Upper lobe of left lung (tissue), 4 donors: ENCODE results near the gene VWA5B2.

Source experiments
- CTCF ChIP-seq, 6 experiments: fragments of 450-650 bp in 4 of 6; fragments of 200-600 bp in 2 of 6; sonication (generic) in 2 of 6; IDR thresholded peaks; one replicate each; pipeline ENCODE4 v1.5.1; 2016 to 2019; ENCODE audit warnings: antibody characterized with exemption in 6 of 6
- POLR2A ChIP-seq, 4 donors: fragments of 450-650 bp; IDR thresholded peaks; one replicate each; pipeline ENCODE4 v1.5.1; 2016 to 2017; ENCODE audit warnings: antibody characterized with exemption in 4 of 4, mild to moderate bottlenecking in 2 of 4
- POLR2AphosphoS5 ChIP-seq, 2 donors: sonication (generic); formaldehyde crosslinking; IDR thresholded peaks; one replicate each; pipeline ENCODE4 v1.5.1; 2017; ENCODE audit warnings: antibody characterized with exemption in 2 of 2

DNA sequence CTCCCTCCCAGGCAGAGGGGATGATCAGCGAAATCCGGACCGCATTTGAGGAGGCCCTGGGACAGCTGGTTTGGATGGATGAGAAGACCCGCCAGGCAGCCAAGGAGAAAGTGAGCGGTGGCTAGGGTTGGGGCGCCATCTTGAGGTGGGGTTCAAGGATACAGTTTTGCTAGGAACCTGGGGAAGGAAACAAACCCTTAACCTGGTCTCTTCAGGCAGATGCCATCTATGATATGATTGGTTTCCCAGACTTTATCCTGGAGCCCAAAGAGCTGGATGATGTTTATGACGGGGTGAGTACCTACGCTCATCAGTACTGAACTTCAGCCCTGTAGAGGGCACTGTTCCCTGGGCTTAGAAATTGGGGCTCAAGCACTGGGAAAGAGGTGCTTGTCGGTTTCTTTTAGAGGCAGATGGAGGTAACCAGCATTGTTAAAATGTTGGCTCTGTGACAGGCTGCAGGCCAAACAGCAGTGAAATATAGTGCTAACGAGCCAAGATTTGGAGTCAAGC is 60.1 kb downstream of the VWA5B2 start:
- TF ChIP-seq CTCF (IDR thresholded peaks at IDR 0.05) (peak; percentile 26 to 50 (median 38)), POLR2A (IDR thresholded peaks at IDR 0.05) (no peak), POLR2AphosphoS5 (IDR thresholded peaks at IDR 0.05) (no peak)
